ENCODE measurements around the gene EID2.

The EID2 gene, protein sequence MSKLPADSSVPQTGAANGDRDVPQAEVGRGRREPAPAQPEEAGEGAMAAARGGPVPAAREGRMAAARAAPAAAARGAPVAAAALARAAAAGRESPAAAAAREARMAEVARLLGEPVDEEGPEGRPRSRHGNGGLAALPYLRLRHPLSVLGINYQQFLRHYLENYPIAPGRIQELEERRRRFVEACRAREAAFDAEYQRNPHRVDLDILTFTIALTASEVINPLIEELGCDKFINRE

DNA sequence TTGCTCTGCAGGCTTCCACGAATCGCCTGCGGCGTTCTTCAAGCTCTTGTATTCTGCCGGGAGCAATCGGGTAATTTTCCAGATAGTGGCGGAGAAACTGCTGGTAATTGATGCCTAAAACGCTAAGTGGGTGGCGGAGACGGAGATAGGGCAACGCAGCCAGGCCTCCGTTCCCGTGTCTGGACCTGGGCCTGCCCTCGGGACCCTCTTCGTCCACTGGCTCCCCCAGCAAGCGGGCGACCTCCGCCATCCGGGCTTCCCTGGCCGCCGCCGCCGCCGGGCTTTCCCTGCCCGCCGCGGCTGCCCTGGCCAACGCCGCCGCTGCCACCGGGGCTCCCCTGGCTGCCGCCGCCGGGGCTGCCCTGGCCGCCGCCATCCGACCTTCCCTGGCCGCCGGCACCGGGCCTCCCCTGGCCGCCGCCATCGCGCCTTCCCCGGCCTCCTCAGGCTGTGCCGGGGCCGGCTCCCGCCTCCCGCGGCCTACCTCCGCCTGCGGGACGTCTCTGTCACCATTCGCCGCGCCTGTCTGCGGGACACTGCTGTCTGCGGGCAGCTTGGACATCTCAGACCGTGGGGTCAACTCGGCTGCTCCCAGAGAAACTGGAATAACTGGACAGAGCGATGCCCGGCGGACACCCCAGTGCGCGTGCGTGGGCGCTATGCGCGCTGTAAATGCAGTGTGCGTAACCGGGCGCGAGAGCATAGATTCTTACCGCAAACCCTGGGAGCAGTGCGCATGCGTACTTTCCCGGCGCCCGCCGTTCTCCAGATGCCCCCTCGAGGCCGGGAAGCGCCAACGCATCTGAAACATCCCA is at the start of gene EID2:
EID2 (minus strand) TSS at position 644 of the 815 bp plus-strand sequence; CDS start at position 562, 82 bp downstream.
- peak; percentile 85 for DNase-seq (ENCODE audit: low read depth)

DNA sequence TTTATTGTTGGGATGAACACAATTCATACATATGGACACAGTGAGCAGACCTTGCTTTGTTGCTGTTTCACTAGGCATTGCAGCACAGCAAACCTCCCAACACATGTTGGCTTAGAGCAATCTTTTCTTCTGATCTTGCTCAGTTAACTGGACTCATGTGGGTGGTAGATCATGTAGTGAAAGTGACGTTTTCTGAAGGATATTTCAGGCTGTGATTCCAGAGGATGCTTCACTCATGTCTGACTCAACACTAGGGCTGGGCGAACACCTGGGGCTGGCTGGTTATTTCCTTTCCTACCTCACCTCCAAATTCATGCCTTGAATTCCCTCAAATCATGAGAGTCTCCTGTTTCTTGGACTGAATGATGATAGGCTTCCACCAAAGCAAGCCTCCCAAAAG is 48.1 kb upstream of the EID2 start:
- no peak for DNase-seq (ENCODE audit: low read depth)

DNA sequence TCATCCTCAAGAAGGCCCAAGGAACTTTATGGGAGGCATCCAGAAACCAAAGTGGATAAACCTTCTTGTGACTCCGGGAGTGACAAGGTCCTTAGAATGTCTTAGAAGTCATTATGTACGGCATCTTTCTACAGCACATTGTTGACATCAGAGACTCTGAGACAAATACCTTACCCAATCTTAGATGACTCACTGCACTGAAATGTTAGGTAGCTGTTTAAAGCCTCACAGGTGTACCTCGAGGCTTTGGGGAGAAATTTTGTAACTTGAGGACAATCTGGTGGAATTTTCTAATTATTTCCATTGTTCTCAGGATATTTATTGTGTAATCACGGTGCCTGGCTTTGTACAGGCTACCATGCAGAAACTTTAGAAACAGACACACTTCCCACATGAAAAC is 47.5 kb upstream of the EID2 start:
- DNase-seq (ENCODE audit: low read depth): no peak

DNA sequence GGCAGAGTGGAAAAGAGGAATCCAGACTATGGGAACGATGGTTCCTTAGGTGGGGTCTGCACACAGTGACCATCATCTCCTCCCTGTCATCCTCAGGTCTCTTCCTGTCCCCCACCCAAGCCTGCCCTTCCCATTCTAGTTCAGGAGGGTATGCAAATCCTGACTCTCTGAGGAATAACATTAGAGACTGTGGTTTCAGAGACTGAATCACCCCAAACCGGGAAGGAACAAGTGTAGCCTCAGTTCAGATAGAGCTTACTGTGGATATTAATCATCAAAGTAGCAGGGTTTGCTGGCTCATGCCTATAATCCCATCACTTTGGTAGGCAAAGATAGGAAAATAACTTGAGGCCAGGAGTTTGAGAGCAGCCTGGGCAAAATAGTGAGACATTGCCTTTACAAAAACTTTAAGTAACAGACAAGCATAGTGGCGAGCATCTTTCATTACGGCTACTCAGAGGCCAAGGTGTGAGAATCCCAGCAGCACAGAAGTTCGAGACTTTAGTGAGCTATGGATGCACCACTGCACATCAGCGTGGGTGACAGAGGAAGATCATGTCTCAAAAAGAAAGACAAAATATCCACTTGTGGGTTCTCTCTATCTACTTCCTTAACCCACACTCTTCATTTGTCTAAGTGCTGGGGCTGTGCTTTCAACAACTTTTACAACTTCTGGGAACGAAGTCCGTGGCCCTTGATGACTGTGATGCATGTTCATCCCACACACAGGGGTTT is 43.1 kb upstream of the EID2 start:
- no peak for DNase-seq (ENCODE audit: low read depth)

DNA sequence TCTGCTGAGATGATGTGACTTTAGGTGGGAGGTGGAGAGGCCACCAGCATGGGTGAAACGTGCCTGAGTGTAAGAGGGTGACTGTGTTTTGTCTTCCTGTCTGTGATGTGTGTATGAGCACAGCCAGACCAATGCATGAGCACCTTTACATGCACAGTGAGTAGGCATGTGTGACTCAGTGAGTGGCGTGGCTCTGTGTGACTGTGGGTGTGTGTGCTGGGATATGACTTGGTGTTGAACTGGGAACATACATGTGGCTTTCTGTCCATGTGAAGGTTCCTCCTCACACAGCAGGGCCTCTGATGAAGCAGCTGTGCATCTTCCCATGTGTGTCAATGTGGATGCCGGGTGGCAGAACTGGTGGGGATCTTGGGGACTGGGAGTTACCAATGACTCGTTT is 42.5 kb upstream of the EID2 start:
- no peak for DNase-seq (ENCODE audit: low read depth)

DNA sequence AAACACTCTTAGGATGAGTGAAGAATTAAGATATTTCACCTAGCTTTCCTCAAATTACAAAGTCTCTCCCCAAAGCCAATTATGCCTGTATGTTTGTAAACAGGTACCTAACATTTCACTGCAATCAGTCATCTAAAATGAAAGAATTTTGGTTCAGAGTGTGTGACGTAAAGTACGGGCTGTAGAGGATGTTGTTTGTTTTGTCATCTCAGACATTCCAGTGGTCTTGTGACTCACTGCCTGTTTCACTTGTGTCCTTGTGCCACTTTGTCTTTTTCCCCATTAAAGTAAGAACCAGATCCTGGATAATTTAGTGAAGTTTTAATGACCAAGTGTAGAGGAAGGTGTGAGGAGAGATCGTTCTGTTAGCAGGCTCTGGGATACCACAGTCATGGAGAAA is 28.6 kb upstream of the EID2 start:
- DNase-seq (ENCODE audit: low read depth): no peak

DNA sequence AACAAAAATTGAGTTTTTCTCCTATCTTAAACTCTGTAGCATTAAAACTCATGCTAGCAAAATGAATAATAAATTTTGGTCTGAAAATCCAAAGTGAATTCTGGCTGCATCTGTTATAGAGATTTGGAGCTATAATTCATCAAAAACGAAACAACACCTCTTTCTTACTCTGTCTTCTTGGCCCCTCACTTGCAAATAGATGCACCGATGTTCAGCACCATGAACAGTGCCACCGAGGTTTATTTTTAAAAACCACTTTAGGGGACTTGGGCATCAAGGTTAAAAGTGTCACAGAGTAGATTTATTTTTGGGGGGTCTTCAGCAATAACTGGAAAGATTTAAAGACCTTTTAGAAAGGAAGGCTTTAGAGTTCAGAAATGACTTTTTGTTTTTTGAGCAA is 26.1 kb upstream of the EID2 start:
- DNase-seq (ENCODE audit: low read depth): no peak

DNA sequence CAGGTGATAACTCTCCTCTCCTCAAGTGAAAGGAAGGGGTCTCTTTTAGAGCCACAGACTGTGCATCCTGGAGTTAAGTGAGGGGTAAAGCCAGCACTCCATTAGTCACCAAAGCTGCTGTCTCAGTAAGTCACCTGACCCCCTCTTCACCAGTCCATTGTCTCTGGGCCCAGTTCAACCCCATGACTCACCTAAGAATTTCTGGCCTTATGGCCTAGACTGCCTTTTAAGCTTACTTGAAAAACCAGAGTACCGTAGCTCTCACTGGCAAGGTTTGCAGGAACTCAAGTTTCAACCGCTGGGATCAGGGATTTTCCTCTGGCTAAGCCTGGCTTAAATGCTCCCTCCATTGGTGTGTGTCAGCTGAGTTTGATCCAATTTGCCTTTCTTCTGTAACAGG is 23.4 kb upstream of the EID2 start:
- no peak for DNase-seq (ENCODE audit: low read depth)

DNA sequence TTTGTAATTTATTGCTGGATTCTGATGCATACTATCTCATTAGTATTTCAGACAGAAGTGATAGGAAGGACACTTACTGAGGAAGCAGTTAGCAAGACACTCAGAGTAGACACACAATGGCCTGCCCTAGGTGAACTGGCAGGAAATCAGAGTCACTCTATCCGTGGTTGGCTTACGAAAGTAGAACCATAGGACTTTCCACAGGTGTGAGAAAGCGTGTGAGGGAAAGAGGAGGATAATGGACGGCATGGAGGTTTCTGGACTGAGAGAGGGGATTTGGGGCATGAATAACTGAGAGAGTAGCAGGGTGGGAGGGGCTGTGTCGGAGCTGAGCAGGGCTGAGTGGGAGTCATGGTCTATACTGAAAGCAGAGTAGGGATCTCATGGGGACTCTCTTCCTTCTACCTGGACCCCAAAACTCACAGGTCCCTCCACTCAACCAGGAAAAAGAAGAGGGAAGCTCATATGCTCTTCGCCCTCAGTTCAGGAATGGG is 18.7 kb upstream of the EID2 start:
- DNase-seq (ENCODE audit: low read depth): no peak

DNA sequence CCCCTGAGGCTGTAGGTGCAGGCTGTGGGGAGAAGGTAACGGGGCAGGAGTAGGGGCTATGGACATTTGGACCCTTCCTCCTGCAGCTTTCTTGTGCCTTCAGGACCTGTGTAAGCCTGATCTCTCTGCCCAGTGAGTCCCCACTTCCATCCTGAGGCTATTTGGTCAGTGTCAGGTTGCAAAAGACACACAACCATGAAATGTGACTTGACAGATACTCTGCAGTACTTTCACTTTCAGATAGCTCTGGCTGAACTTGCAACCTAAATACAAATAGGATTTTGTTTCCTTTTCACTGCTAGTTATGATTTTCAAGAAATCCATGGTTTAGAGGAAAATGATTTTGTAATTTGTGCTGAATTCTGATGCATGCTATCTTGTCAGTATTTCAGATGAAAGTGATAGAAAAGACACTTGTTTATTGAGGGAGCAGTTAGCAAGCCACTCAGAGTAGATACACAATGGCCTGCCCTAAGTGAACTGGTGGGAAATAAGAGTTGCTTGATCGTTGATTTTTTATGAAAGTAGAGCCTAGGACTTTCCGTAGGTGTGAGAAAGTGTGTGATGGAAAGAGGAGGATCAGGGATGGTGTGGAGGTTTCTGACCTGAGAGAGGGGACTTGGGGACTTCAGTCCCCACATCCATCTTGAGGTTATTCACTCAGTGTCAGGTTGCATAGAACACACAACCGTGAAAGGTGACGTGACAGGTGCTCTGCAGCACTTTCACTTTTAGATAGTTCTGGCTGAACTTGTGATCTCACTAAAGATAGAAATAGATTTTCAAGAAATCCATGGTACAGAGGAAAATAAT is 18.1 kb upstream of the EID2 start:
- DNase-seq (ENCODE audit: low read depth): no peak

DNA sequence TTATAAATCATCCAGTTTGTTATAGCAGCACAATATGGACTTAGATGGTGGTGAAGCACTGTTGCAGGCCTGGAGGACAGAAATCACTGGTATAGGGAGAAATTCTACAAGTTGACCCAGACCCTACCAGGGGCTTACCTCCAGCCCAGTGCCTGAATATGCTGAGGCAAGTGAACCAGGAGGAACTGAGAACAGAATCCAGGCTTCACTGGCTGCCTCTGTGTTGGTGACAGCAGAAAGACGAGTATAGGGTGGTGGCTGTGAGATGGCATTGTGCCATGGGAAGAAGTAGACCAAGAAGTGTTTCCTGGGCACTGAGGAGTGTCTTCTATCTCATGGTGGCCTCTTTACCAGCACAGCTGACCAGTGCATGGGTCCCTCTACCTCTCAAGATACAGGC is 15.9 kb upstream of the EID2 start:
- DNase-seq (ENCODE audit: low read depth): no peak

DNA sequence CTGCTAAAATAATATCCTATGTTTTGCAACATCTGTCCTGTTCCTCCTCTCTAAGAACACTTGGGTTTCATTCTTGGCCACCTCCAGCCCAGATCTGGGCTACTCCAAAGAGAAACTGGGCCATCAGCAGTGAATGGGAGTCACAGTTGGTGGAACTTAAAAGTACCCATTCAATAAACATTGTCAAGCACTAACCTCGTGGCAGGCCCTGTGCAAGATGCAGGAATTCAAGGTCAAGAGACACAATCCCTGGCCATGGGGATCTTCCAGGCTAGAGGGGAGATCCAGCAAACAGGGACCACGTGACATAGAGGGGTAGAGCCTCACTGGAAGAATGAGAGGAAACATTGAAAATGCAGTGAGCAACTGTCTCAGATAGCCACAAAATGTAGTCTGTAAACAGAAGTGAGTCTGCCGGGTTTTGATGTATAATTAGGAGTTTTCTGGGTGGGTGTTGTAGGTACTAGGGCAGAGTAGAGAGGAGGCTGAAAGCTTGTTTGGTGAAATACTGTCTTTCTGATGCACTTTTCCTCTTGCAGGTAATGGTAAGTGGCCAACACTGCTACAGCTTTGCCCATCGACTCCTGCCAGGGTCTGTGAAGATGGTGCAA is 14.8 kb upstream of the EID2 start:
- no peak for DNase-seq (ENCODE audit: low read depth)

DNA sequence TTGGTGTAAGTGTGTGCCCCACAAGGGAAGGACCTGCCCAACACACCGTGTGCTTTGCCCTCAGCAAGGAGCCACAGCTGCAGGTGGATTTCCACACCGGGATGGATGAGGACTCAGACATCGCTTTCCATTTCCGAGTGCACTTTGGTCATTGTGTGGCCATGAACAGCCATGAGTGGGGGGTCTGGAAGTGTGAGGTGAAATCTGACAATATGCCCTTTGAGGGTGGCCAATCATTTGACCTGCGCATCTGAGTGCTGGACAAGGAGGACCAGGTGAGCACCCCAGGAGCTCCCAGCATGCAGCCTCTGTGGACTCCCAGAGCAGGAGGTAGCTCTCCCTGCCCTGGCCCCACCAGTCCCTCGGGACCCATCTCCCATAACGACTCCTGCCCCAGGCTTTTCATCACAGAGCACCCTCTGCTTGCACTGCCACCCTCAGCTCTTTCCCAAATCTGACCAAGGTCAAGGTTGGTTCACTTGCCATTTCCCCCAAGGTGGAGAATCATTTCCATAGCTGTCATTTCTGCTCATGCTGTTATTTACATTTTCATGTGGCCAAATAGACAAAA is 13.2 kb upstream of the EID2 start:
- no peak for DNase-seq (ENCODE audit: low read depth)

DNA sequence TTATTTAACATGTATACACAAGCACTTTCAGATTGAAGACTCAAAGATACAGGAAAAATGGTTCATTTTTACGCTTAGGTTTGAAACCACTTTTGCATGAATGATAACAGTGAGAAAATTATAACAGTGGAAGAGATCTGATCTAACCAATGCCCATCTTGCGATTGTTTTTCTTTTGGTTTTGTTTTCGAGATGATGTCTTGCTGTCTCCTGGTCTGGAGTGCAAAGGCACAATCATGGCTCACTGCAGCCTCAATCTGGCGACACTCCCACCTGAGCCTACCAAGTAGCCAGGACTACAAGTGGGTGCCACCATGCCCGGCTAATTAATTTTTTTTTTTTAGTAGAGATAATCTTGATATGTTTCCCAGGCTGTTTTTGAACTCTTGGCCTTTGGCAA is 10.2 kb upstream of the EID2 start:
- DNase-seq (ENCODE audit: low read depth): no peak

DNA sequence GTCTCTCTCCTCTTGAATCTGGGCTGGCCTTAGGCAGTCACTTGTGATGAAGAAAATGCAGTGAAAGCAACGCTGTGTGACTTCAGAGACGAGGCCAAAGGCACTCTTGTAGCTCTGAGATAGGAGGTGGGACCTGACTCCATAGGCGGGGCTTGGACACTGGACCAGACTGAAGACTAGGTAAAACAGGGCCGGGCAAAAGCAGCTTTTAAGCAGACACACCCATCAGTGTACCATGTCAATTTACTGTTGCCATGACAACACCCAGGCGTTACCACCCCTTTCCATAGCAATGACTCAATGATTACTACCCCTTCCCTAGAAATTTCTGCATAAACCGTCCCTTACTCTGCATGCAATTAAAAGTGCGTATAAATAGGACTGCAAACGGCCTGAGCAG is 6.6 kb upstream of the EID2 start:
- DNase-seq (ENCODE audit: low read depth): no peak

DNA sequence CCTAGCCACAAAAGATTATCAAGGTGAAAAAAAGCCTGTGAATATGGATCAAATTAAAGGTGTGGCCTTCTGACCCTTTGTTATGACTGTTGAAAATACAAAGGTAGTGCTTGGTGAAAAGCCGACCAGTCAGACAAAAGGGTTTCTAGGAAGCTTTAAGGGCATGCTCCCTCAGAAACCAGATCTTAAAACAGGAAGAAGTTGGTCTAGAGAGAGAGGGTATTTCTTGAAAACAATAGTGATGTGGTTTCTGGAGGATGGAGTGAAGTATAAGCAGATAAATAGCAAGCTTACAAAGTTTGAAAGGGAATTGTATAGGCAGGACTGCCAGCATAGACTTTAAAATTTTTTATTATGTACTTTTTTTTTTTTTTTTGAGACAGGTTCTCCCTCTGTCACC is 5.0 kb upstream of the EID2 start:
- DNase-seq (ENCODE audit: low read depth): no peak

DNA sequence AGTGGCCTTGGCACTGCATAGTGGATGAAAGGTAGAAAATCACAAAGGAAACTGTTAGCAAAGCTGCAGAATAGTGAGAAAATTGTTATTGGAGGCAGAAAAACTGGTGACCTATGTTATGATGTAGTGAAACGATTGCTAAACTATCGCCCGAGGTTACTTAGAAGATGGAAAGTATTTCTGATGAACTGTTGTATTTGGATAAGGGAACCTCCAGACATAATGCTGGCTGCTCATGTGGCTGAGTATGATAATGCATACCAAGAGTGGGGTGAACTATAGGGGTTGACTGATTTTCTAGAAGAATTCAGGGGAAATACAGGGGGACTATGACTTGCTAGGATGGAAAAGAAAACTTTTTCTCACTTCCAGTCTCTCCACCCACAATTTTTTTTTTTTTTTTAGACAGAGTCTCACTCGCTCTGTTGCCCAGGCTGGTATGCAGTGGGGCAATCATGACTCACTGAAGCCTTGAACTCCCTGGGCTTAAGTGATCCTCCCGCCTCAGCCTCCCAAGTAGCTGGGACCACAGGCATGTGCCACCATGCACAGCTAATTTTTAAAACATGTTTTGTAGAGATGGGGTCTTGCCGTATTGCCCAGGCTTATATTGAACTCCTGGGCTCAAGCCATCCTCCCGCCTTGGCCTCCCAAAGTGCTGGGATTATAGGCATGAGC is 4.4 kb upstream of the EID2 start:
- no peak for DNase-seq (ENCODE audit: low read depth)

DNA sequence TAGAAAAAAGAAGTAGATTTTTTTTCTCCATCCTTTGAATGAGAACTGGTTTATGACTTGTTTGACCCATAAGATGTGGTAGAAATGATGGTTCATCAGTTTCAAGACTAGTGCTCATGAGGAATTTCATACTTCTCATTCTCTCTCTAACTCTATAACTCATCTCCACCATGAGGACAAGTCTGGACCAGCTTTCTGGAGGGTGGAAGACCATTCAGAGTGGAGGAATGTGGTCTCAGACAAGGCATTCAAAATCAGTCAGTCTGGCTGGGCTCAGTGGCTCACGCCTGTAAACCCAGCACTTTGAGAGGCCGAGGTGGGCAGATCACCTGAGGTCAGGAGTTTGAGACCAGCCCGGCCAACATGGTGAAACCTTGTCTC is 3.5 kb upstream of the EID2 start:
- no peak for DNase-seq (ENCODE audit: low read depth)

DNA sequence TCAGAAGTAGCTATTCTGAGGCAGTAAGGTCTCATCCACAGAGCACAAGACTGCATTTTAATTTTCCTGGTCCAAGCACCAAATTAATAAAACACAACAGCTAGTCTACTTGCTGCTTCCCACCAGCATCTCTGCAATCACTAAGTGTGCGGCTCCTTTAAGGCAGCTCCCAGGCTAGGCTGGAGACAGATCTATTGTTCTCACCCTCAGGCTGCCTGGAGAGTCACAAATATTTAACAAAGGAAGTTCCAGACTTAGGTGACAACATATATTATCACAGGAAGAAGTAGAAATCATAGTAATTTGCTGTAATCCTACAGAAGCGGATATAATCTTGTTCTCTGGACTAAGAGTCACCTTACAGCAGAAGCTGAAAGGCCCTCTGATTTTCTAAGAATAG is 2.2 kb upstream of the EID2 start:
- no peak for DNase-seq (ENCODE audit: low read depth)

DNA sequence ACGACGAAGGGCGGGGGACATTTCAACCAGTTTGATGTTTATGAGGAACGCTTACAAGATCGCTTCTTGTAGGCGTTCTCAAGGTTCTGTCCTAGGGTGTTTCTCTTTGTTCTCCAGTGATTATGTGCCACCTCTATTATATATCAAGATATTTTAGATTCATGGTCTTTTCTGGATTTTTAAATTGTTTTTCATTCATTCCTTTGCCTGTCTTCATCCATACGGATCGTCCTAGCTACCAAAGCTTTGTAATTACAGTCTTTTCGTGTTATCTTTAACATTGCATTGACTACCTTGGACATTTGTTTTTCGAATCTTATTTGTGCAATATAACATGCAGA is 342 bp upstream of the EID2 start:
- DNase-seq (ENCODE audit: low read depth): no peak

DNA sequence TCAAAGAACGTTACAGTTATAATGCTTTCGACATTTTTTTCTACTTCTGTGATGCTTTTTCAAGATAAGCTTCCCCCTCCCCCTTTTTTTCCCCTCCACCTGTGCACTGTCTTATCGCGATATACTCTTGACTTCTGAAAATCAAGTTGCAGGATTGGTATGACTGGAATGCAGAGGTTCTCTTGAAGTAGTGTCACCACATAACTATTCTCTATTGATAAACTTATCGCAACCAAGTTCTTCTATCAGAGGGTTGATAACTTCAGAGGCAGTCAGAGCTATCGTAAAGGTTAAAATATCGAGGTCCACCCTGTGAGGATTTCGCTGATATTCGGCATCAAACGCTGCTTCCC is 820 bp downstream of the EID2 start:
- no peak for DNase-seq (ENCODE audit: low read depth)

Data from stromal cell of bone marrow (primary cell).